ENCODE measurements around the gene CERS6.

CERS6 gene

GRCh38 chr2:168819829-168820489 is 363.9 kb downstream of the CERS6 start (continued):
- TF ChIP-seq ZSCAN18 (tag by site-specific recombination; IDR thresholded peaks at IDR 0.05), result no peak

GRCh38 chr2:168821577-168821976 is 365.5 kb downstream of the CERS6 start:
- Histone ChIP-seq H3K9me3 (ENCODE audit: control insufficient read depth, insufficient read depth, low read depth, low read length) (no peaks in the 10 kb centered on the region), H3K27ac (ENCODE audit: extremely low read depth, low read depth, low read length) (no peak overlapping the region), H3K4me3 (ENCODE audit: low read depth, low read length) (no peak overlapping the region), H3K4me1 (ENCODE audit: control insufficient read depth, insufficient read depth, low read length) (no peaks in the 10 kb centered on the region), H3K36me3 (ENCODE audit: control insufficient read depth in 2 of 2, insufficient read depth in 1 of 2, low read length in 2 of 2) (no peaks in the 10 kb centered on the region)
- CTCF ChIA-PET, result no interaction called here
- POLR2A ChIA-PET, result no interaction called here
- TF ChIP-seq ZNF555 (tag by site-specific recombination; conservative IDR thresholded peaks at IDR 0.05) (no peak), ZNF623 (tag by site-specific recombination; IDR thresholded peaks at IDR 0.05) (peak; percentile 73)

GRCh38 chr2:168821992-168822391 is 365.9 kb downstream of the CERS6 start:
- CTCF ChIA-PET, result no interaction called here
- POLR2A ChIA-PET, result no interaction called here
- Histone ChIP-seq H3K36me3 (ENCODE audit: control insufficient read depth in 2 of 2, insufficient read depth in 1 of 2, low read length in 2 of 2) (no peaks in the 10 kb centered on the region), H3K27ac (ENCODE audit: extremely low read depth, low read depth, low read length) (no peak overlapping the region), H3K9me3 (ENCODE audit: control insufficient read depth, insufficient read depth, low read depth, low read length) (no peaks in the 10 kb centered on the region), H3K4me1 (ENCODE audit: control insufficient read depth, insufficient read depth, low read length) (no peaks in the 10 kb centered on the region), H3K4me3 (ENCODE audit: low read depth, low read length) (no peak overlapping the region)
- TF ChIP-seq ZNF664 (tag by site-specific recombination; IDR thresholded peaks at IDR 0.05) (no peak), ZNF140 (tag by site-specific recombination; IDR thresholded peaks at IDR 0.05) (no peak), GLIS1 (tag by site-specific recombination; IDR thresholded peaks at IDR 0.05) (no peak), ZFP3 (tag by site-specific recombination; IDR thresholded peaks at IDR 0.05; ENCODE audit: low read depth) (no peak), SP3 (tag by site-specific recombination; IDR thresholded peaks at IDR 0.05) (no peak), ZNF785 (tag by site-specific recombination; IDR thresholded peaks at IDR 0.05) (no peak), ZNF747 (tag by site-specific recombination; IDR thresholded peaks at IDR 0.05) (no peak), ZNF362 (tag by site-specific recombination; IDR thresholded peaks at IDR 0.05) (no peak), REPIN1 (tag by site-specific recombination; IDR thresholded peaks at IDR 0.05; ENCODE audit: low read depth) (no peak), ZBTB1 (tag by site-specific recombination; IDR thresholded peaks at IDR 0.05) (no peak), CTCF (tag by site-specific recombination; IDR thresholded peaks at IDR 0.05) (no peak), ZIC2 (tag by site-specific recombination; IDR thresholded peaks at IDR 0.05) (no peak)
